ENCODE measurements around the gene MAN1A1. TPM values are rescaled to one million over a fixed set of nuclear protein-coding genes. Genes with fewer than 3 reads are reported as not detected.

Gene MAN1A1
- total and polyA plus RNA-seq, 2 experiments from 2014 or later: 2.0 to 8.7 TPM

GRCh38 chr6:119241540-119242309 is 107.8 kb downstream of the MAN1A1 start (continued):
- TF ChIP-seq, protein P1, sequence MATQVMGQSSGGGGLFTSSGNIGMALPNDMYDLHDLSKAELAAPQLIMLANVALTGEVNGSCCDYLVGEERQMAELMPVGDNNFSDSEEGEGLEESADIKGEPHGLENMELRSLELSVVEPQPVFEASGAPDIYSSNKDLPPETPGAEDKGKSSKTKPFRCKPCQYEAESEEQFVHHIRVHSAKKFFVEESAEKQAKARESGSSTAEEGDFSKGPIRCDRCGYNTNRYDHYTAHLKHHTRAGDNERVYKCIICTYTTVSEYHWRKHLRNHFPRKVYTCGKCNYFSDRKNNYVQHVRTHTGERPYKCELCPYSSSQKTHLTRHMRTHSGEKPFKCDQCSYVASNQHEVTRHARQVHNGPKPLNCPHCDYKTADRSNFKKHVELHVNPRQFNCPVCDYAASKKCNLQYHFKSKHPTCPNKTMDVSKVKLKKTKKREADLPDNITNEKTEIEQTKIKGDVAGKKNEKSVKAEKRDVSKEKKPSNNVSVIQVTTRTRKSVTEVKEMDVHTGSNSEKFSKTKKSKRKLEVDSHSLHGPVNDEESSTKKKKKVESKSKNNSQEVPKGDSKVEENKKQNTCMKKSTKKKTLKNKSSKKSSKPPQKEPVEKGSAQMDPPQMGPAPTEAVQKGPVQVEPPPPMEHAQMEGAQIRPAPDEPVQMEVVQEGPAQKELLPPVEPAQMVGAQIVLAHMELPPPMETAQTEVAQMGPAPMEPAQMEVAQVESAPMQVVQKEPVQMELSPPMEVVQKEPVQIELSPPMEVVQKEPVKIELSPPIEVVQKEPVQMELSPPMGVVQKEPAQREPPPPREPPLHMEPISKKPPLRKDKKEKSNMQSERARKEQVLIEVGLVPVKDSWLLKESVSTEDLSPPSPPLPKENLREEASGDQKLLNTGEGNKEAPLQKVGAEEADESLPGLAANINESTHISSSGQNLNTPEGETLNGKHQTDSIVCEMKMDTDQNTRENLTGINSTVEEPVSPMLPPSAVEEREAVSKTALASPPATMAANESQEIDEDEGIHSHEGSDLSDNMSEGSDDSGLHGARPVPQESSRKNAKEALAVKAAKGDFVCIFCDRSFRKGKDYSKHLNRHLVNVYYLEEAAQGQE (IDR thresholded peaks at IDR 0.05; ENCODE audit: unreplicated experiment): no peak
- no peak for TF ChIP-seq EZH2phosphoT487 (IDR thresholded peaks at IDR 0.05; ENCODE audit: unreplicated experiment)
- no peak for TF ChIP-seq CREB1 (CRISPR knock-in tag; IDR thresholded peaks at IDR 0.05; ENCODE audit: low read depth)
- no peak for TF ChIP-seq ZNF114 (CRISPR knock-in tag; IDR thresholded peaks at IDR 0.05)
- no peak for TF ChIP-seq POLR2AphosphoS5 (IDR thresholded peaks at IDR 0.05; ENCODE audit: low read depth)
- TF ChIP-seq ZNF331 (CRISPR knock-in tag; IDR thresholded peaks at IDR 0.05; ENCODE audit: low read depth): no peak

GRCh38 chr6:119241111-119241465 is 108.5 kb downstream of the MAN1A1 start:
- Mint-ChIP-seq H3K27ac (peak overlapping the region; percentile 89), H3K27me3 (ENCODE audit: insufficient read depth, low read depth, poor library complexity) (no peaks in the 10 kb centered on the region), H3K36me3 (ENCODE audit: low read depth) (peaks cover 3% of the 10 kb centered on the region; the same call in 2 of the 3 replicates), H3K4me3 (no peak overlapping the region), H3K4me1 (peaks cover 21% of the 10 kb centered on the region), H3K9me3 (peaks cover 3% of the 10 kb centered on the region)
- H3K4me2 ChIP-seq: peak overlapping the region; percentile 8
- H2AFZ ChIP-seq: no peak overlapping the region
- H3K27me3 ChIP-seq (ENCODE audit: insufficient read depth): no peaks in the 10 kb centered on the region
- H3K27ac ChIP-seq (ENCODE audit: low read depth): peak overlapping the region; percentile 28; the same call in 1 of the 2 replicates
- no peaks in the 10 kb centered on the region for H3K79me2 ChIP-seq (replicated peaks; ENCODE audit: insufficient read depth)
- no peaks in the 10 kb centered on the region for H4K20me1 ChIP-seq (replicated peaks; ENCODE audit: insufficient read depth)
- peaks cover 24% of the 10 kb centered on the region for H3K4me1 ChIP-seq (ENCODE audit: insufficient read depth)
- DNase-seq (ENCODE audit: low spot score) (no peak), ATAC-seq (peak; percentile 43; the same call in 2 of the 3 replicates)
- no peaks in the 10 kb centered on the region for H3F3A ChIP-seq (replicated peaks; ENCODE audit: low read depth)
- no peaks in the 10 kb centered on the region for H3K36me3 ChIP-seq (ENCODE audit: insufficient read depth)
- H3K9me2 ChIP-seq (ENCODE audit: insufficient read depth): no peaks in the 10 kb centered on the region
- no peak overlapping the region for H3K4me3 ChIP-seq
- TF ChIP-seq, protein P2, sequence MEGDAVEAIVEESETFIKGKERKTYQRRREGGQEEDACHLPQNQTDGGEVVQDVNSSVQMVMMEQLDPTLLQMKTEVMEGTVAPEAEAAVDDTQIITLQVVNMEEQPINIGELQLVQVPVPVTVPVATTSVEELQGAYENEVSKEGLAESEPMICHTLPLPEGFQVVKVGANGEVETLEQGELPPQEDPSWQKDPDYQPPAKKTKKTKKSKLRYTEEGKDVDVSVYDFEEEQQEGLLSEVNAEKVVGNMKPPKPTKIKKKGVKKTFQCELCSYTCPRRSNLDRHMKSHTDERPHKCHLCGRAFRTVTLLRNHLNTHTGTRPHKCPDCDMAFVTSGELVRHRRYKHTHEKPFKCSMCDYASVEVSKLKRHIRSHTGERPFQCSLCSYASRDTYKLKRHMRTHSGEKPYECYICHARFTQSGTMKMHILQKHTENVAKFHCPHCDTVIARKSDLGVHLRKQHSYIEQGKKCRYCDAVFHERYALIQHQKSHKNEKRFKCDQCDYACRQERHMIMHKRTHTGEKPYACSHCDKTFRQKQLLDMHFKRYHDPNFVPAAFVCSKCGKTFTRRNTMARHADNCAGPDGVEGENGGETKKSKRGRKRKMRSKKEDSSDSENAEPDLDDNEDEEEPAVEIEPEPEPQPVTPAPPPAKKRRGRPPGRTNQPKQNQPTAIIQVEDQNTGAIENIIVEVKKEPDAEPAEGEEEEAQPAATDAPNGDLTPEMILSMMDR (conservative IDR thresholded peaks at IDR 0.05; ENCODE audit: low read depth in 2 of 2): no peak
- TF ChIP-seq, protein P3, sequence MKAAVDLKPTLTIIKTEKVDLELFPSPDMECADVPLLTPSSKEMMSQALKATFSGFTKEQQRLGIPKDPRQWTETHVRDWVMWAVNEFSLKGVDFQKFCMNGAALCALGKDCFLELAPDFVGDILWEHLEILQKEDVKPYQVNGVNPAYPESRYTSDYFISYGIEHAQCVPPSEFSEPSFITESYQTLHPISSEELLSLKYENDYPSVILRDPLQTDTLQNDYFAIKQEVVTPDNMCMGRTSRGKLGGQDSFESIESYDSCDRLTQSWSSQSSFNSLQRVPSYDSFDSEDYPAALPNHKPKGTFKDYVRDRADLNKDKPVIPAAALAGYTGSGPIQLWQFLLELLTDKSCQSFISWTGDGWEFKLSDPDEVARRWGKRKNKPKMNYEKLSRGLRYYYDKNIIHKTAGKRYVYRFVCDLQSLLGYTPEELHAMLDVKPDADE (IDR thresholded peaks at IDR 0.05): no peak
- no peak for TF ChIP-seq ZNF331 (CRISPR knock-in tag; IDR thresholded peaks at IDR 0.05; ENCODE audit: low read depth)
- TF ChIP-seq ZNF462 (CRISPR knock-in tag; IDR thresholded peaks at IDR 0.05): no peak
- no peak for TF ChIP-seq EZH2phosphoT487 (IDR thresholded peaks at IDR 0.05; ENCODE audit: unreplicated experiment)
- TF ChIP-seq EZH2 (IDR thresholded peaks at IDR 0.05; ENCODE audit: low read depth, unreplicated experiment): no peak
- no peak for TF ChIP-seq POLR2AphosphoS5 (IDR thresholded peaks at IDR 0.05; ENCODE audit: low read depth)
